ENCODE results near the gene DCAF5.

Gene DCAF5

DNA sequence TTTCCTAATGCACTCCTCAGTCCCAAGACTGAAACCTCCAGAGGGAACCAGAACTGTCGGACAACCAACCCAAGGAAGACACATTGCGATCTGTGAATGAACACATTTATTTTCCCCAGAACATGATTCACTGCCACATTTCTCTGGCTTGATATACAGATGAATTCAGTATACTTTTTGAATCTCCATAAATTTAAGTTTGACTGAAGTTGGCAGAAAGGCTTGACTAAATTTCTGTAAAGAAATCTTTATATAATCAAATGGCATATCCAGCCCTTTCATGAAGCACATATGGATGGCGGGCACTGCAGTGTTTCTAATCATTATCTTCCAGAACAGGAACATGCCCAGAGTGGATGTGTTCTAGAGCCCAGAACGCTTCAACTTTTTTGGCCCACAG is 56.7 kb downstream of the DCAF5 start:
- TF ChIP-seq GATA2 (IDR thresholded peaks at IDR 0.05; ENCODE audit: low read depth, low read length) (no peak), GATA3 (IDR thresholded peaks at IDR 0.05; ENCODE audit: low read depth, low read length) (no peak)

- TF ChIP-seq GATA2 (IDR thresholded peaks at IDR 0.05; ENCODE audit: low read depth, low read length) (no peak), GATA3 (IDR thresholded peaks at IDR 0.05; ENCODE audit: low read depth, low read length) (no peak)
Measured at GRCh38 chr14:69094481-69094880, 58.4 kb downstream of the DCAF5 start.

DNA sequence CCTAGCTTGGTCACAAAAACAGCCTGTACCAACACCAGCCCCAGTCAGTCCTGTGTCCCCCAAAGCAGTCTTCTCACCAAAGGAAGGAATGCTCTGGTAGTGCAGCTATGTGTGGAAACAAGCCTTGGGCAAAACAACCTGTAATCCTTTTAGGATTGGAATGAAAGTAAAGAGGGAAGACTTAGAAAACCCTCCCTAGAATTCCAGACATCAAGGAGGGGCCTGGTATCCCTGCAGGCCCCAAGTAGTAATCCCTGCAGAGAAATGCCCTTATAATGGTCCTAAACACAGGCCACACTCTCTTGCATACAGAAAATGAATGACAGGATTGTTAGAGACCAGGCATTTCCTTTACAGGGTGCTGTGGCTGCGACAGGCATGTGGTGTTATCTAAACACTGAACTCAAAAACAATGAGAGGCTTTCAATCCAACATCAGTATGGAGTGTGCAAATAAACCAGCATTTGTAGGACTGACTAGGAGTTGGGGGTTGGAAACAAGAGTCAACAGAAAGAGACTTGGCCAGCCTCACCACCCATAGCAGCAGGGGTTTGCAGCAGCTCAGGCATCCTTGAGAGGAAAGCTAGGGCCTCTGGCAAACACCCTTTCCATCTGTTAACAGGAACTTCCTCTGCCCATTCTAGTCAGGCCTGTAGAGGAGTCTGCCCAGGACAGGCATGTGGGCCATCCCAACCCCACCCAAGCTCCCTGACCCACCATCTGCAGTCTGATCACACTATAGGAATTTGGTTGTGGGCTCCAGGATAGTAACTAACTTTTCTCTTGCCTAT is 59.1 kb downstream of the DCAF5 start:
- TF ChIP-seq GATA3 (IDR thresholded peaks at IDR 0.05; ENCODE audit: low read depth, low read length), result no peak
- no peak for TF ChIP-seq GATA2 (IDR thresholded peaks at IDR 0.05; ENCODE audit: low read depth, low read length)

DNA sequence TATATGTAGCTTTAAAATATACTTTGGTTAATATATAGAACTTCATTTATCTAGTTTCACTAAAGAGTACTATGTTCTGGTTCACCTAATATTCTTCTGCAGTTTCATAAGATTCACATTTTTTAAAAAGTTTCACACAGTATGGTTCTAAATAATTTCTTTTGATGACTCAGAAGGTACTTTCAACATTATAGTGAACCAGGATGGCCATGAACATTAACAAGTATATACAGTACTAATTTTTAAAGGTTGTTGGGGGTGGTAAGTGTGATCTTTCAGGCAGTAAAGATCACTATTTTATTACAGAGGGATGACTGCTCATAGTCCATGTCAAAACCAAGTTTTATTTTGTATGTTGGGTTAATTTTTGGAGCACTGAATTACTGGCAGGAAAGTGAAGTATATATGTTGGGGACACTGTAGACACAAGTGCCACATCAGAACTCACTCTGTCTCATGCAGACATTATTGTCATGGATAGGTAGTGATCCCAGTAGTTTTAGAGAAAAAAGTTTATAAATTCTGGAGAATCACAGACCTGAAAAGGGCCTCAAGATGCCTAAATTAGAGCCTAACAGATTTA is 60.0 kb downstream of the DCAF5 start:
- TF ChIP-seq GATA2 (IDR thresholded peaks at IDR 0.05; ENCODE audit: low read depth, low read length), result no peak

GRCh38 chr14:69091695-69092094 is 61.2 kb downstream of the DCAF5 start:
- no peak for TF ChIP-seq GATA3 (IDR thresholded peaks at IDR 0.05; ENCODE audit: low read depth, low read length)
- TF ChIP-seq GATA2 (IDR thresholded peaks at IDR 0.05; ENCODE audit: low read depth, low read length), result no peak

GRCh38 chr14:69091006-69091405 is 61.9 kb downstream of the DCAF5 start:
- TF ChIP-seq GATA2 (IDR thresholded peaks at IDR 0.05; ENCODE audit: low read depth, low read length) (no peak), GATA3 (IDR thresholded peaks at IDR 0.05; ENCODE audit: low read depth, low read length) (no peak)

GRCh38 chr14:69090187-69090789 is 62.6 kb downstream of the DCAF5 start:
- TF ChIP-seq GATA3 (IDR thresholded peaks at IDR 0.05; ENCODE audit: low read depth, low read length), result no peak
- TF ChIP-seq GATA2 (IDR thresholded peaks at IDR 0.05; ENCODE audit: low read depth, low read length), result no peak

DNA sequence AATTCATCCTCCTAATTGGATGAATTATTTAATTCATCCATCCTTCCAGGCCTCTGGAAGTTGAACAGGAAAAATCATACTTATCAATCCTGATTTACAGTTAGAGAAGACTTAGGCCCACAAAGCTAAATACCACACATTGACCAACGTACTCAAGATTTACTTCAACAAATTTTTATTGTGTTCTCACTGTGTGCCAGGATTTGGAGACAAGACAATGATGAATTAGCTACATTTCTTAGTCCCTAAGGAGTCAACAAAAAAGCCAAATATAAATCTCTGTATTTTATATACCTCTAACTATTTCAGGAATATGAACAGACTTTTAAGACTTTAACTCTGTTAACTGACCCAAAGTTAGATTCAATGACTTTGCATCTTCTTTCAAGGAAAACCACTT is 63.9 kb downstream of the DCAF5 start:
- TF ChIP-seq GATA3 (IDR thresholded peaks at IDR 0.05; ENCODE audit: low read depth, low read length) (no peak), GATA2 (IDR thresholded peaks at IDR 0.05; ENCODE audit: low read depth, low read length) (no peak)

GRCh38 chr14:69088586-69088985 is 64.3 kb downstream of the DCAF5 start:
- TF ChIP-seq GATA2 (IDR thresholded peaks at IDR 0.05; ENCODE audit: low read depth, low read length) (0 out of 2 replicates have a peak, but pooled peaks have one; percentile 18), GATA3 (IDR thresholded peaks at IDR 0.05; ENCODE audit: low read depth, low read length) (no peak)

DNA sequence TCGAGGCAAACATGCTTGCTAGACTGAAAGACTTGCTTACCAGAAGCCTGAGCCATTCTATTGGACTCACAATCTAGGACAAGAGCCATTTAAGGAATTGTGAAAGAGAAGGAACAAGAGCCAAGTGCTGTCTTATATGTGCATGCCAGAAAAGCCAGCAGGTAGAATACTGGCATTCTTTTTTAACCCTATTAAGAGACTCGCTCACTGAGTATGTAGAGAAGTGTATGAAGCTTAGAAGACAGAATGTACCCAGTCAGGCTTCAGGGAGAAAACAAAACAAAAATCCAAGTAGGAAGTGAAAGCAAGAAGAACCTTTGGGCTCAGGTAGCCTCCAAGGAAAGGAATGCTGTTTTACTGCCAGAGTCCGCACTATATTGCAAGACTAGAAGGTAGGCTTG is 65.9 kb downstream of the DCAF5 start:
- no peak for TF ChIP-seq GATA3 (IDR thresholded peaks at IDR 0.05; ENCODE audit: low read depth, low read length)
- TF ChIP-seq GATA2 (IDR thresholded peaks at IDR 0.05; ENCODE audit: low read depth, low read length), result no peak

- TF ChIP-seq GATA2 (IDR thresholded peaks at IDR 0.05; ENCODE audit: low read depth, low read length), result no peak
- no peak for TF ChIP-seq GATA3 (IDR thresholded peaks at IDR 0.05; ENCODE audit: low read depth, low read length)
Measured at GRCh38 chr14:69086537-69086936, 66.4 kb downstream of the DCAF5 start.

GRCh38 chr14:69084023-69084422 is 68.9 kb downstream of the DCAF5 start:
- TF ChIP-seq GATA2 (IDR thresholded peaks at IDR 0.05; ENCODE audit: low read depth, low read length) (no peak), GATA3 (IDR thresholded peaks at IDR 0.05; ENCODE audit: low read depth, low read length) (no peak)

GRCh38 chr14:69083181-69083580 is 69.7 kb downstream of the DCAF5 start:
- TF ChIP-seq GATA2 (IDR thresholded peaks at IDR 0.05; ENCODE audit: low read depth, low read length) (no peak), GATA3 (IDR thresholded peaks at IDR 0.05; ENCODE audit: low read depth, low read length) (no peak)

GRCh38 chr14:69081271-69081670 is 71.6 kb downstream of the DCAF5 start:
- TF ChIP-seq GATA2 (IDR thresholded peaks at IDR 0.05; ENCODE audit: low read depth, low read length), result no peak
- TF ChIP-seq GATA3 (IDR thresholded peaks at IDR 0.05; ENCODE audit: low read depth, low read length), result no peak

- no peak for TF ChIP-seq GATA2 (IDR thresholded peaks at IDR 0.05; ENCODE audit: low read depth, low read length)
- TF ChIP-seq GATA3 (IDR thresholded peaks at IDR 0.05; ENCODE audit: low read depth, low read length), result no peak
Measured at GRCh38 chr14:69079747-69080146, 73.2 kb downstream of the DCAF5 start.
